Measurements from ENCODE around the gene MAPK8IP2.
"Not testable (repeated sequence)": the region's sequence is repeated elsewhere in the genome, so short reads cannot be mapped to it uniquely, and the experiment has no call there.

- TF ChIP-seq ELF1 (IDR thresholded peaks at IDR 0.05); RFX5 (IDR thresholded peaks at IDR 0.05; ENCODE audit: low read length): not testable (repeated sequence)
- TF ChIP-seq, protein P1, sequence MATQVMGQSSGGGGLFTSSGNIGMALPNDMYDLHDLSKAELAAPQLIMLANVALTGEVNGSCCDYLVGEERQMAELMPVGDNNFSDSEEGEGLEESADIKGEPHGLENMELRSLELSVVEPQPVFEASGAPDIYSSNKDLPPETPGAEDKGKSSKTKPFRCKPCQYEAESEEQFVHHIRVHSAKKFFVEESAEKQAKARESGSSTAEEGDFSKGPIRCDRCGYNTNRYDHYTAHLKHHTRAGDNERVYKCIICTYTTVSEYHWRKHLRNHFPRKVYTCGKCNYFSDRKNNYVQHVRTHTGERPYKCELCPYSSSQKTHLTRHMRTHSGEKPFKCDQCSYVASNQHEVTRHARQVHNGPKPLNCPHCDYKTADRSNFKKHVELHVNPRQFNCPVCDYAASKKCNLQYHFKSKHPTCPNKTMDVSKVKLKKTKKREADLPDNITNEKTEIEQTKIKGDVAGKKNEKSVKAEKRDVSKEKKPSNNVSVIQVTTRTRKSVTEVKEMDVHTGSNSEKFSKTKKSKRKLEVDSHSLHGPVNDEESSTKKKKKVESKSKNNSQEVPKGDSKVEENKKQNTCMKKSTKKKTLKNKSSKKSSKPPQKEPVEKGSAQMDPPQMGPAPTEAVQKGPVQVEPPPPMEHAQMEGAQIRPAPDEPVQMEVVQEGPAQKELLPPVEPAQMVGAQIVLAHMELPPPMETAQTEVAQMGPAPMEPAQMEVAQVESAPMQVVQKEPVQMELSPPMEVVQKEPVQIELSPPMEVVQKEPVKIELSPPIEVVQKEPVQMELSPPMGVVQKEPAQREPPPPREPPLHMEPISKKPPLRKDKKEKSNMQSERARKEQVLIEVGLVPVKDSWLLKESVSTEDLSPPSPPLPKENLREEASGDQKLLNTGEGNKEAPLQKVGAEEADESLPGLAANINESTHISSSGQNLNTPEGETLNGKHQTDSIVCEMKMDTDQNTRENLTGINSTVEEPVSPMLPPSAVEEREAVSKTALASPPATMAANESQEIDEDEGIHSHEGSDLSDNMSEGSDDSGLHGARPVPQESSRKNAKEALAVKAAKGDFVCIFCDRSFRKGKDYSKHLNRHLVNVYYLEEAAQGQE (IDR thresholded peaks at IDR 0.05; ENCODE audit: low read depth, low read length), result not testable (repeated sequence)
Measured at GRCh38 chr22:50654664-50655063, 54.1 kb downstream of the MAPK8IP2 start.
